H1 (cell line): Measurements from ENCODE around the gene ZNF423.

Experiments
- ATF2 ChIP-seq: IDR thresholded peaks from 2 replicates; pipeline ENCODE4 v1.6.1; 2012; ENCODE audit warnings: low read length, inconsistent platforms
- EP300 ChIP-seq, 2 experiments: IDR thresholded peaks; 1 replicate in 1 of 2; 2 replicates in 1 of 2; pipeline ENCODE4 v1.6.1; 2011 to 2012; ENCODE audit warnings: low read depth in 2 of 2, low read length in 2 of 2, mild to moderate bottlenecking in 2 of 2, borderline replicate concordance in 1 of 2, inconsistent platforms in 1 of 2, moderate library complexity in 1 of 2
- POLR2AphosphoS5 ChIP-seq: IDR thresholded peaks from 2 replicates; pipeline ENCODE4 v1.6.1; 2011; ENCODE audit warnings: low read depth, low read length
- RFX5 ChIP-seq: IDR thresholded peaks from 2 replicates; pipeline ENCODE4 v1.6.1; 2011; ENCODE audit warnings: low read depth, low read length, improper control_type of control experiment, borderline replicate concordance
- SP1 ChIP-seq: IDR thresholded peaks from 2 replicates; pipeline ENCODE4 v1.6.1; 2011; ENCODE audit warnings: low read depth, low read length
- ZNF274 ChIP-seq: IDR thresholded peaks from 2 replicates; pipeline ENCODE4 v1.7.0; 2012; ENCODE audit warnings: low read length, borderline replicate concordance; ENCODE audit errors: extremely low read depth

GRCh38 chr16:49608779-49609178, 247.1 kb downstream of the ZNF423 start:
- TF ChIP-seq POLR2AphosphoS5 = no peak
- no peak for TF ChIP-seq SP1
- no peak for TF ChIP-seq ATF2
- TF ChIP-seq ZNF274 = no peak
- TF ChIP-seq RFX5 = no peak
- TF ChIP-seq EP300 (IDR thresholded peaks at IDR 0.05; ENCODE audit: borderline replicate concordance in 1 of 2, low read depth in 2 of 2, low read length in 2 of 2) = no peak
